AG04450 (cell line): ENCODE data around the gene MRPL42. TPM values are rescaled to one million over a fixed set of nuclear protein-coding genes. Genes with fewer than 3 reads are reported as not detected.
"Not testable (repeated sequence)": the region's sequence is repeated elsewhere in the genome, so short reads cannot be mapped to it uniquely, and the experiment has no call there.

Source experiments
- CTCF ChIA-PET: fragments of 300-600, 350-600 bp; formaldehyde crosslinking; extraction: SDS; loops from one replicate; lab custom pipeline; 2022; ENCODE audit warnings: antibody characterized with exemption, inconsistent platforms; lab: Charles Lee
- POLR2A ChIA-PET: fragments of 350-600 bp; formaldehyde crosslinking; extraction: SDS; loops from one replicate; lab custom pipeline; 2021; ENCODE audit warnings: antibody characterized with exemption, inconsistent platforms; lab: Yijun Ruan, JAX
- DNase-seq: peaks from one replicate; pipeline ENCODE4 v3.0.0-alpha.2; 2011; ENCODE audit warnings: low read depth, low spot score
- H3K27ac ChIP-seq: one replicate; pipeline ENCODE4 v1.5.1; 2012; ENCODE audit warnings: low read depth, low read length, control low read depth
- H3K27me3 ChIP-seq: one replicate; pipeline ENCODE4 v1.6.0; 2012; ENCODE audit warnings: low read length; ENCODE audit not compliant: control insufficient read depth, insufficient read depth
- H3K4me3 ChIP-seq: 2 replicates; pipeline ENCODE4 v1.5.1; 2011; ENCODE audit warnings: mild to moderate bottlenecking, low read depth, low read length, control low read depth
- H3K9me3 ChIP-seq: 2 replicates; pipeline ENCODE4 v1.5.1; 2012; ENCODE audit warnings: low read length; ENCODE audit not compliant: control insufficient read depth, insufficient read depth
- polyA plus RNA-seq: library from polyadenylated mRNA; depleted of rRNA; stranded (reverse); fragments of >200 nt; gene quantifications from 2 replicates; pipeline ENCODE4 v1.2.3, GENCODE V29; 2011
- TF ChIP-seq, protein P1 (sequence below): IDR thresholded peaks from 2 replicates; pipeline ENCODE4 v1.5.1; 2011; ENCODE audit warnings: low read depth, low read length, control low read depth, inconsistent platforms

MRPL42 gene
- polyA plus RNA-seq, 1 experiment, result 100 TPM

- no peak overlapping the region for H3K4me3 ChIP-seq
- no peaks in the 10 kb centered on the region for H3K27me3 ChIP-seq
- CTCF ChIA-PET, result no interaction called here
- POLR2A ChIA-PET, result no interaction called here
- TF ChIP-seq, protein P1, sequence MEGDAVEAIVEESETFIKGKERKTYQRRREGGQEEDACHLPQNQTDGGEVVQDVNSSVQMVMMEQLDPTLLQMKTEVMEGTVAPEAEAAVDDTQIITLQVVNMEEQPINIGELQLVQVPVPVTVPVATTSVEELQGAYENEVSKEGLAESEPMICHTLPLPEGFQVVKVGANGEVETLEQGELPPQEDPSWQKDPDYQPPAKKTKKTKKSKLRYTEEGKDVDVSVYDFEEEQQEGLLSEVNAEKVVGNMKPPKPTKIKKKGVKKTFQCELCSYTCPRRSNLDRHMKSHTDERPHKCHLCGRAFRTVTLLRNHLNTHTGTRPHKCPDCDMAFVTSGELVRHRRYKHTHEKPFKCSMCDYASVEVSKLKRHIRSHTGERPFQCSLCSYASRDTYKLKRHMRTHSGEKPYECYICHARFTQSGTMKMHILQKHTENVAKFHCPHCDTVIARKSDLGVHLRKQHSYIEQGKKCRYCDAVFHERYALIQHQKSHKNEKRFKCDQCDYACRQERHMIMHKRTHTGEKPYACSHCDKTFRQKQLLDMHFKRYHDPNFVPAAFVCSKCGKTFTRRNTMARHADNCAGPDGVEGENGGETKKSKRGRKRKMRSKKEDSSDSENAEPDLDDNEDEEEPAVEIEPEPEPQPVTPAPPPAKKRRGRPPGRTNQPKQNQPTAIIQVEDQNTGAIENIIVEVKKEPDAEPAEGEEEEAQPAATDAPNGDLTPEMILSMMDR, result no peak
- H3K27ac ChIP-seq, result no peak overlapping the region
- no peak for DNase-seq
- no peaks in the 10 kb centered on the region for H3K9me3 ChIP-seq
Measured at GRCh38 chr12:93550748-93551611, 83.7 kb downstream of the MRPL42 start.

DNA sequence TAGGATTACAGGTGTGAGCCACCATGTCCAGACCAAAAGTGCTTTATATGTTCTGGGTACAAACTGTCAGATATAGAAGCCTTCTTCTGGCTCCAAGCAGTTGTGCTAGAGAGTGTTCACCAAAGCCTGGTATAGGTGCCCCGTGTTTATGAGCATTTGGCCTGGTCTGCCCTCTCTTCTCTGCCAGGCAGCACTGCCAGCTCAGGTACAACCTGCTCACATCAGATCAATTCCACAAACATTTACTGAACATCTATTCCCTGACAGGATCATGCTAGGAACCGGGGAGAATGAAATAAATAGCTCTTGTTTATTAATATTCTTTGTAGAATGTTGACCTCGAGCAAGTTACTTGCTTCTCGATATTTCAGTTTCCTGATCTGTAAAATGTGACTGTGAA, 85.1 kb downstream of the MRPL42 start:
- ChIA-PET POLR2A (no interaction called here), CTCF (interaction anchor here (1.2 to 1.5 kb wide), 2 partner anchors 17 to 549 kb away, joined by 4 to 7 read pairs; no protein-coding TSS in a partner anchor)
- DNase-seq, result no peak
- no peaks in the 10 kb centered on the region for H3K9me3 ChIP-seq
- H3K4me3 ChIP-seq, result no peak overlapping the region
- TF ChIP-seq, protein P1, result no peak
- H3K27ac ChIP-seq, result no peak overlapping the region
- no peaks in the 10 kb centered on the region for H3K27me3 ChIP-seq

DNA sequence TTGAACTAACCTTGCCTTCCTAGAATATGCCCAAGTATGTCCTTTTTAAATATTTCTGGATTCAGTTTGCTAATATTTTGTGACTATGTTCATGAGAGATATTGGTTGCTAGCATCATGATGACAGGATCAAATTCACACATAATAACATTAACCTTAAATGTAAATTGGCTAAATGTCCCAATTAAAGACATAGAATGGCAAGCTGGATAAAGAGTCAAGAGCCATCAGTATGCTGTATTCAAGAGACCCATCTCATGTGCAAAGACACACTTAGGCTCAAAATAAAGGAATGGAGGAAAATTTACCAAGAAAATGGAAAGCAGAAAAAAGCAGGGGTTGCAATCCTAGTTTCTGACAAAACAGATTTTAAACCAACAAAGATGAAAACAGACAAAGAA, 90.6 kb downstream of the MRPL42 start:
- H3K4me3 ChIP-seq, H3K9me3 ChIP-seq, POLR2A ChIA-PET, DNase-seq, H3K27me3 ChIP-seq, H3K27ac ChIP-seq: not testable (repeated sequence)
- CTCF ChIA-PET, result interaction anchor here (1.6 kb wide), 1 partner anchor 11 kb away, joined by 4 read pairs; no protein-coding TSS in a partner anchor

- CTCF ChIA-PET, result interaction anchor here (1.6 kb wide), 1 partner anchor 10 kb away, joined by 4 read pairs; no protein-coding TSS in a partner anchor
- POLR2A ChIA-PET, H3K27me3 ChIP-seq, H3K4me3 ChIP-seq, DNase-seq, H3K9me3 ChIP-seq, H3K27ac ChIP-seq: not testable (repeated sequence)
Measured at GRCh38 chr12:93558685-93559084, 91.4 kb downstream of the MRPL42 start.

DNA sequence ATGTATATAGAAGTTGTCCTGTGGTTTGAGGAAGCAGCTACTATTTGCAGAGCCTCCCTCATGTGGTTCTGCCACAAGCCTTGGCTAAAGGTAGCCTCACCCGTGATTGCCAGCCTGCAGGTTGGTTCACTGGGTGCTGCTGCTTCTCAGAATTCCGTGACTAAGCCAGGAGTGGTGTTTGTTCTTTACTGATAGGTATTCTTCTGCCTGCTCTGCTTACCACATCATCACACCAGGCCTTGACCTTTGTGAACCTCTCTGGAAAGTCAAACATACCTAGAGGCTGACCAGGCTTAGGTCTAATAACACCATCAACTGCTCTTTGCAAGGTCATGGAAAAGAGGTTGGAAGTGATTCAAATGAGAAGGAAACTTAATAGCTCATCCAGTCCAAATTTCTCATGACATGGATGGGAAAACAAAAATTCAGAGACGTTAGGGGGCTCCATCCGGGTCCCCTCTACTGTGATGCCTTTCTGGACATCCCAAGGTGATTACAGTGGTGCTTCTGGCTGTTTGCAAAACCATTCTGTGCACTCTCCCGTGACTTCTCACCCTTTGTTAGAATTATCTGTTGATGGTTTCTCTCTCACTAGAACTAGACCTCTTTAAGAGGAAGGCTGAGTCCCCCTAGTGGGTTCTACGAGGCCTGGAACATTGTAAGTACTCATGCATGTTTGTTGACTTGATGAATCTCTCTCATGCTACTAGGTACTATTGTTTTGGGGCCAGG, 96.7 kb downstream of the MRPL42 start:
- H3K27me3 ChIP-seq, result no peaks in the 10 kb centered on the region
- no peak overlapping the region for H3K4me3 ChIP-seq
- H3K9me3 ChIP-seq, result peaks cover 3% of the 10 kb centered on the region; the same call in 1 of the 2 replicates
- TF ChIP-seq, protein P1, result peak; percentile 55
- ChIA-PET POLR2A (no interaction called here), CTCF (interaction anchor here (0.8 to 7.4 kb wide), 7 partner anchors 22 to 538 kb away, joined by 3 to 168 read pairs (median 5); no protein-coding TSS in a partner anchor)
- no peak for DNase-seq
- no peak overlapping the region for H3K27ac ChIP-seq
